K562 (cell line): ENCODE results near the gene GTF2A2.

Experiments
- PHF8 ChIP-seq: fragments of 200-600 bp; sonication (generic); IDR thresholded peaks from 2 replicates; pipeline ENCODE4 v1.6.1; 2012; ENCODE audit warnings: mixed run types, mild to moderate bottlenecking, inconsistent platforms, low read length, moderate library complexity, borderline replicate concordance
- POLR3A ChIP-seq: IDR thresholded peaks from 2 replicates; pipeline ENCODE4 v1.6.1; 2011; ENCODE audit warnings: borderline replicate concordance, mild to moderate bottlenecking, moderate library complexity; ENCODE audit not compliant: insufficient read length, insufficient read depth; ENCODE audit errors: extremely low read depth
- SPI1 ChIP-seq: IDR thresholded peaks from 2 replicates; pipeline ENCODE4 v1.6.1; 2011; ENCODE audit warnings: low read depth, low read length, control low read depth, borderline replicate concordance

- TF ChIP-seq SPI1 (no peak), POLR3A (no peak), PHF8 (no peak)
Observed at GRCh38 chr15:59699810-59700431, 42.6 kb upstream of the GTF2A2 start.
